Fibroblast of lung (primary cell): ENCODE data around the gene MBOAT1. TPM values are rescaled to one million over a fixed set of nuclear protein-coding genes. Genes with fewer than 3 reads are reported as not detected.

Source experiments
- DNase-seq, 2 donors: peaks; one replicate each; pipeline versions ENCODE4 v3.0.0 to v3.0.0-alpha.2; 2010; ENCODE audit warnings: low read depth in 2 of 2
- H2AFZ ChIP-seq: 2 replicates; pipeline ENCODE4 v1.5.1; 2012; ENCODE audit warnings: low read length, control low read depth, inconsistent platforms
- H3K27ac ChIP-seq: 2 replicates; pipeline ENCODE4 v1.5.1; 2011; ENCODE audit warnings: low read length, control low read depth; ENCODE audit not compliant: insufficient read depth
- H3K27me3 ChIP-seq: 2 replicates; pipeline ENCODE4 v1.5.1; 2011; ENCODE audit warnings: mild to moderate bottlenecking, low read length; ENCODE audit not compliant: control insufficient read depth, insufficient read depth
- H3K36me3 ChIP-seq: 2 replicates; pipeline ENCODE4 v1.5.1; 2011; ENCODE audit warnings: low read length; ENCODE audit not compliant: control insufficient read depth, insufficient read depth
- H3K4me1 ChIP-seq: 2 replicates; pipeline ENCODE4 v1.5.1; 2011; ENCODE audit warnings: low read length; ENCODE audit not compliant: control insufficient read depth, insufficient read depth; ENCODE audit errors: extremely low read depth
- H3K4me2 ChIP-seq: 2 replicates; pipeline ENCODE4 v1.5.1; 2011; ENCODE audit warnings: low read length, control low read depth; ENCODE audit not compliant: insufficient read depth; ENCODE audit errors: extremely low read depth
- H3K4me3 ChIP-seq, 4 experiments: fragments of 200-600 bp in 1 of 4; sonication (generic) in 1 of 4; replicated peaks in 1 of 4; 2 replicates each; pipeline ENCODE4 v1.5.1; 2011 to 2016; ENCODE audit warnings: low read length in 4 of 4, low read depth in 3 of 4, mild to moderate bottlenecking in 3 of 4, control low read depth in 2 of 4, inconsistent platforms in 1 of 4, mixed read lengths in 1 of 4; ENCODE audit not compliant: insufficient read depth in 1 of 4; ENCODE audit errors: control extremely low read depth in 1 of 4
- H3K79me2 ChIP-seq: 2 replicates; pipeline ENCODE4 v1.5.1; 2012; ENCODE audit warnings: mild to moderate bottlenecking, low read length, inconsistent platforms; ENCODE audit not compliant: control insufficient read depth, insufficient read depth
- H3K9ac ChIP-seq: 2 replicates; pipeline ENCODE4 v1.5.1; 2011; ENCODE audit warnings: mild to moderate bottlenecking, low read length, control low read depth; ENCODE audit not compliant: insufficient read depth
- H3K9me3 ChIP-seq: 2 replicates; pipeline ENCODE4 v1.5.1; 2012; ENCODE audit warnings: low read depth, low read length; ENCODE audit not compliant: control insufficient read depth, insufficient read depth
- H4K20me1 ChIP-seq: 2 replicates; pipeline ENCODE4 v1.5.1; 2011; ENCODE audit warnings: low read length; ENCODE audit not compliant: control insufficient read depth, insufficient read depth; ENCODE audit errors: extremely low read depth
- CTCF ChIP-seq, 2 donors: IDR thresholded peaks in 1 of 2; conservative IDR thresholded peaks in 1 of 2; 1 replicate in 1 of 2; 2 replicates in 1 of 2; pipeline ENCODE4 v1.5.1; 2011 to 2012; ENCODE audit warnings: low read length in 2 of 2, control low read depth in 1 of 2, inconsistent platforms in 1 of 2, low read depth in 1 of 2, mild to moderate bottlenecking in 1 of 2
- EZH2 ChIP-seq: IDR thresholded peaks from 2 replicates; pipeline ENCODE4 v1.5.1; 2012; ENCODE audit warnings: low read length, control low read depth, mild to moderate bottlenecking; ENCODE audit errors: missing control alignments
- polyA plus RNA-seq, 2 donors: library from polyadenylated mRNA; depleted of rRNA in 1 of 2; stranded (reverse) in 1 of 2; unstranded in 1 of 2; fragments of >200 nt; gene quantifications; 2 replicates each; pipeline ENCODE4 v1.2.1, GENCODE V29; 2011 to 2012; ENCODE audit warnings: missing spikeins in 1 of 2
- total RNA-seq: library from RNA; depleted of rRNA; stranded (reverse); fragments of >200 nt; gene quantifications from 2 replicates; pipeline ENCODE4 v1.2.1, GENCODE V29; 2014

Gene MBOAT1
- total and polyA plus RNA-seq, 2 donors (not counting 1 experiment from before 2014, with no cell fraction given) = 3.1 to 6.6 TPM

GRCh38 chr6:20254295-20254694 is 42.0 kb upstream of the MBOAT1 start:
- Histone ChIP-seq H3K36me3 (no peaks in the 10 kb centered on the region), H3K9ac (no peak overlapping the region), H3K4me1 (no peaks in the 10 kb centered on the region), H3K9me3 (no peaks in the 10 kb centered on the region), H3K27ac (no peak overlapping the region), H3K4me2 (no peak overlapping the region), H3K27me3 (no peaks in the 10 kb centered on the region), H2AFZ (no peak overlapping the region), H3K79me2 (no peaks in the 10 kb centered on the region), H3K4me3 (no peak overlapping the region), H4K20me1 (no peaks in the 10 kb centered on the region)
- TF ChIP-seq EZH2 (no peak), CTCF (conservative IDR thresholded peaks at IDR 0.05 in 1 of 2, IDR thresholded peaks at IDR 0.05 in 1 of 2; ENCODE audit: low read depth in 1 of 2, low read length in 2 of 2) (no peak)
- no peak for DNase-seq

GRCh38 chr6:20253021-20253420 is 40.8 kb upstream of the MBOAT1 start:
- no peak for DNase-seq
- Histone ChIP-seq H2AFZ (no peak overlapping the region), H3K27me3 (no peaks in the 10 kb centered on the region), H3K4me3 (no peak overlapping the region), H3K9ac (no peak overlapping the region), H4K20me1 (no peaks in the 10 kb centered on the region), H3K4me1 (no peaks in the 10 kb centered on the region), H3K4me2 (no peak overlapping the region), H3K36me3 (no peaks in the 10 kb centered on the region), H3K27ac (no peak overlapping the region), H3K9me3 (no peaks in the 10 kb centered on the region), H3K79me2 (no peaks in the 10 kb centered on the region)
- no peak for TF ChIP-seq CTCF (conservative IDR thresholded peaks at IDR 0.05 in 1 of 2, IDR thresholded peaks at IDR 0.05 in 1 of 2; ENCODE audit: low read depth in 1 of 2, low read length in 2 of 2)
- TF ChIP-seq EZH2 = no peak

- H3K9ac ChIP-seq = no peak overlapping the region
- no peak overlapping the region for H3K4me3 ChIP-seq
- no peaks in the 10 kb centered on the region for H3K36me3 ChIP-seq
- H2AFZ ChIP-seq = no peak overlapping the region
- no peaks in the 10 kb centered on the region for H3K9me3 ChIP-seq
- no peaks in the 10 kb centered on the region for H3K27me3 ChIP-seq
- no peak overlapping the region for H3K27ac ChIP-seq
- TF ChIP-seq EZH2 (no peak), CTCF (conservative IDR thresholded peaks at IDR 0.05 in 1 of 2, IDR thresholded peaks at IDR 0.05 in 1 of 2; ENCODE audit: low read depth in 1 of 2, low read length in 2 of 2) (no peak)
- no peak for DNase-seq
- no peaks in the 10 kb centered on the region for H3K4me1 ChIP-seq
- H4K20me1 ChIP-seq = no peaks in the 10 kb centered on the region
- H3K4me2 ChIP-seq = no peak overlapping the region
- H3K79me2 ChIP-seq = no peaks in the 10 kb centered on the region
Observed at GRCh38 chr6:20252311-20252710, 40.0 kb upstream of the MBOAT1 start.
